Hepatocyte (in vitro differentiated cells): ENCODE results near the gene GPR62.

ENCODE experiments used
- EZH2 ChIP-seq: fragments of 200-600 bp; sonication (generic); IDR thresholded peaks from 2 replicates; pipeline ENCODE4 v1.6.1; 2016; ENCODE audit warnings: antibody characterized with exemption, mild to moderate bottlenecking, borderline replicate concordance
- EZH2phosphoT487 ChIP-seq: fragments of 200-600 bp; sonication (generic); IDR thresholded peaks from one replicate; pipeline ENCODE4 v1.6.1; 2018; ENCODE audit warnings: antibody characterized with exemption, mild to moderate bottlenecking, low read depth, moderate library complexity; ENCODE audit not compliant: unreplicated experiment, severe bottlenecking
- TF ChIP-seq, protein P1 (sequence below): fragments of 200-600 bp; sonication (generic); IDR thresholded peaks from 2 replicates; pipeline ENCODE4 v1.5.1; 2016; ENCODE audit warnings: antibody characterized with exemption, mild to moderate bottlenecking; ENCODE audit not compliant: poor library complexity

GRCh38 chr3:51935886-51936755 lies 19.1 kb upstream of the GPR62 start:
- TF ChIP-seq, protein P1, sequence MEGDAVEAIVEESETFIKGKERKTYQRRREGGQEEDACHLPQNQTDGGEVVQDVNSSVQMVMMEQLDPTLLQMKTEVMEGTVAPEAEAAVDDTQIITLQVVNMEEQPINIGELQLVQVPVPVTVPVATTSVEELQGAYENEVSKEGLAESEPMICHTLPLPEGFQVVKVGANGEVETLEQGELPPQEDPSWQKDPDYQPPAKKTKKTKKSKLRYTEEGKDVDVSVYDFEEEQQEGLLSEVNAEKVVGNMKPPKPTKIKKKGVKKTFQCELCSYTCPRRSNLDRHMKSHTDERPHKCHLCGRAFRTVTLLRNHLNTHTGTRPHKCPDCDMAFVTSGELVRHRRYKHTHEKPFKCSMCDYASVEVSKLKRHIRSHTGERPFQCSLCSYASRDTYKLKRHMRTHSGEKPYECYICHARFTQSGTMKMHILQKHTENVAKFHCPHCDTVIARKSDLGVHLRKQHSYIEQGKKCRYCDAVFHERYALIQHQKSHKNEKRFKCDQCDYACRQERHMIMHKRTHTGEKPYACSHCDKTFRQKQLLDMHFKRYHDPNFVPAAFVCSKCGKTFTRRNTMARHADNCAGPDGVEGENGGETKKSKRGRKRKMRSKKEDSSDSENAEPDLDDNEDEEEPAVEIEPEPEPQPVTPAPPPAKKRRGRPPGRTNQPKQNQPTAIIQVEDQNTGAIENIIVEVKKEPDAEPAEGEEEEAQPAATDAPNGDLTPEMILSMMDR, result no peak
- no peak for TF ChIP-seq EZH2
- TF ChIP-seq EZH2phosphoT487, result no peak
